Medulla oblongata (tissue), 1 donor: Measurements from ENCODE around the gene NOL4L.

Experiments
- DNase-seq: peaks from one replicate; pipeline ENCODE4 v3.0.0-alpha.2; 2015; ENCODE audit errors: extremely low spot score

Gene NOL4L

DNA sequence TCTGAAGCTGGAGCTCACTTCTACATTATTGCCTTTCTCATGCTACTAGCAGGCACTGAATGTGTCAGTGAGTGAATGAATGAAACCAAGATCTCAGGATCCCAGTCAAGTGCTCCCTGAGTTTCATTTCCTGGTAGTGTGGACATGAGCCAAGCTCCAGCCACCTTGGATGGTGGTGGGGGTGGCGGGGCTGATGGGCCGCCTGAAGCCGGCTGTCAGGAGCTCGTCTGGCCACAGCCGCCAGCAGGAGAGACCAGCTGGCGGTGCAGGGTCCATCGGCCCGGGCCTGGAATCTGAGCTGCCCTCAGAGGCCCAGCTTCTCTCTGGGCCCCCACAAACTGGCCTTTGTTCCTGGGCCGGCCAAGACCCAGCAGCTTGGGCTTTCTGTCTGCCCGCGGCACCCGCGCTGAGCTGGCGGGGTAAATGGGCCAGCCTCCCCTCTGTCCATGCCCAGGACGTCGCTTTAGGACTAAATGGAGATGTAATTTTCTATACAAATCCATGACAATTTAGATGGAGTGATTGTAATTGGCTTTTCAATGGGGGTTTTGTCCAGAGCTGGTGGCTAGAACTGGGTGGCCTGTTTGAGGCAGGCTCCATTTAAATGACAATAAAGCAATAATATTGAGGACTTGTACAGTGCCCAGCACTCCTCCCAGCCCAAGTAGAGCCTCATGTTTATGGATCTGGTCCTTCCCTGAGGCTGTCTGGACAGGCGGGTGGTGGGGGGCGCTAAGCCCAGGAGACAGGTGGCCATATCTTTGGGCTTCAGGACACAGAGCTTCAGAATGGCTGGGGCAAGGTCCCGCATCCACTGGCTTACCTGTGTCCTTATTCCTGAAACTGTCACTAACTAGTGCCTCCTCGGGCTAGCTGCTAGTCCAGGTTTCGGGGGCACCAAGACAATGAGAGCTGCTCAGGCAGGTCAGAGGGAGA lies 43.5 kb downstream of the NOL4L start:
- DNase-seq: peak; percentile 73

DNA sequence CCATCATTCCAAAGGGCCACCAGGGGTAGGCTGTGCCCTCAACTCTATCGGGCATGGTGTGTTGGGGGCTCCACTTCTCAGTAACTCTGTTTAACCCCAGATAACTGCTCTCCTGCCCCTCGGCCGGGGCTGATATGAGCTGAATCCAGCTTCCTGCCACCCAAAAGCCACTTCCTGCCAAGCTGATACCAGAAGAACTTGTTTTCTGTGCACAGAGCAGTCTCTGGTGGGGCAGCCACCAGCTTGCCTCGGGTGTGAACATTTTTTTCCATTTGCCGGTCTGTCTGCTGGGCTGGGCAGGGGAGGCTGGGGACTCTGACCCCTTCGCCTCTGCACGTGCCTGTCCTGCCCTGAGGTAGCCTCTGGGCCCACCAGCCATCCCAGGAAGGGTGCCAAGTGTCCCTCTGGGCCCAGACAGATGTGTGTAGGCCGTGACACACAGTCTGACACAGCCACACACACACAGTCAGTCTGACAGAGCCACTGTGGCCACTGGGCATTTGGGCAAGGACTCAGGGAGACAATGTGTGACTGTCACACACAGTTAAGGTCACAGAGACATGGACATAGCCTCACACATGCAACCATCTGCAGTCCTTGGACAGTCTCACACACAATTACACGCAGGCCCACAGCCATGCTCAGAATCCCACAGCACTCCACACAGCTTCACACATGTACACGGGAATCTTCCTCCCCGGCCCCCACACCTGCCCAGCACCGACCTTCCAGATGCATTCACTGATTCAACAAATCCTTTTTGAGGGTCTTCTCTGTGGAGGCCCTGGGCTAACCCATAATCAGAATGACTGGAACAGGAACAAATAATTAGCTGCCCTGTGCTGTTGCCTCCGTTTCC lies 45.1 kb downstream of the NOL4L start:
- no peak for DNase-seq

DNA sequence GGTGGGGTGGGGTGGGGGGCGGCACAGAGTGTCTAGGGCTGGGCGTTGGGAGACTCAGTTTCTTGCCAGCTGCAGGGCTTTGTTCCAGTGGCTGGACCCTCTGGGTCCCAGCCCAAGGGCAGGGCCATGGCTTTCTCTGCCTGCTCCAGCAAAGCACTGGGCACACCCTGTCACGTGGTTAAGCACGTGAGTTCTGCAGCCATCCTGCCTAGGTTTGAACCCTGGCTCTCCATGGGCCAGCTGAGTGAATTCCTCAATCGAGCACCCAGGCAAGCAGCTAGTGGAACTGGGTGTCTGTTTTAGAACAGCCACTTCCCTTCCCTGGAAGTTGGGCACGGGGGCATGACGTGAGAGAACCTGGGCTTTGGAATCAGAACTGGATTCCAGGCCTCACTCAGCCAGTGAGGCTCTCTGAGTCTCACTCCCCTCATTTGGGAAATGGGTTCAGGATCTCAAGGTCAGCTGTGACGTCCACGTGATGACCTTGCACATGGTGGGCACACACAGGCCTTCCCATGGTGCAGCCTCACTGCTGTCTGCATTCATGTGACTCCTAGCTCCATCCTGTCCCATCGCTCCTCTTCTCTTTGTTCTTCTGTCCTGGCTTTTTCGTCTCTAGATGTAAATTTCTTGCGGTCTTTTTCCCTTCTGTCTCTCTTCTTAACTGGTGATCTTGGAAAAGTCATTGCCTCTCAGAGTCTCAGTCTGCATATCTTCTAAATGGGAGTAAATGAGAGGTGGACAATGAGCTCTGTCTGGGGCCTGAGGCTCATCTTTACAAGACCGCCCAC lies 45.9 kb downstream of the NOL4L start:
- no peak for DNase-seq

DNA sequence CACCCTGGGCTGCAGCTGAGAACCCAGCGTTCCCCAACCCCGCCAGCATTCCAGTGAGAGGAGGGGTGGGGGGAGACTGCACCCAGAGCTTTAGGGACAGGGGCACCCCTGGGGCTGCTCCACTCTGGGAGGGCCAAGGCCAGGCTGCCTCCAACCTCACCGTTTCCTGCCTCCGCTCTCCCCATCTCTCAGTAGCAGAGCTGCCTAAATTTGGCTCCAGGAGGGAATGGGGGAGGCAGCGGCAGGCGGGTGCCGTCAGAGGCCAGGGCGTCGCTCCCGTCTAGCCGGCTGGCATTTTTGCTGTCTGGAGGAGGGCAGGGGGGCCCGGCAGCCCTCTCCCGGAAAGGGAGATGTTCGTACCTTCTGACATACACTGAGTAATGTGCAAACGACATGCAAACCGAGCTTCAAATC lies 46.6 kb downstream of the NOL4L start:
- DNase-seq: no peak

DNA sequence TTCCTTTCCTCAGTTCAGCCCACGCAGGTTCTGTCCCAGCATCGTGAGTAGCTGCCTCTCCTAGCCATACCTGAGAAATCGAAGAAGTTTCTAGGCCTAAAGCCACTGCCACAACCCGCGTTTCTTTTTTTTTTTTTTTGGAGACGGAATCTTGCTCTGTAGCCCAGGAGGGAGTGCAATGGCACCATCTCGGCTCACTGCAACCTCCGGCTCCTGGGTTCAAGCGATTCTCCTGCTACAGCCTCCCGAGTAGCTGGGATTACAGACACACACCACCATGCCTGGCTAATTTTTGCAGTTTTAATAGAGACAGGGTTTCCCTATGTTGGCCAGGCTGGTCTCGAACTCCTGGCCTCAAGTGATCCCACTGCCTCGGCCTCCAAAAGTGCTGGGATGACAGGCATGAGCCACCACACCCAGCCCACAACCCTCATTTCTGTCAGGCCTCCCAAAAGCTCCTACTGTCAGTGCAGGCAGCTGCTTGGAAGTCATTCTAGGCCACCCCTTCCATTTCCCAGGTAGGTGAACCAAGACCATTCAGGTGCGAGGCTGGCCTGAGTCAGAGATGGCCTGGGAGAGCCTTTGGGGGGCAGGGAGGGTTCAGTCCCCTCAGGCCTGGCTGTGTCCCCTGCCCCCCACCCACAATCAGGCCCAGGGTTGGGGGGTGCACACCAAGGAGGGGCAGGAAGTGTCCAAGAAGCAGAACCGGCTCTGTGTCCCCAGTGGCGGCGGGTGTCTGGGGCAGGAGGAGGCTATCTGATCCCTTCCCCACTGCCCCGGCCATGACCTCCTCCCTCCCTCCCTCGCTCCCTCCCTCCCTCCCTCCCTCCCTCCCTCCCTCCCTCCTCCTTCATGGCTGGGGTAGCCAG lies 47.2 kb downstream of the NOL4L start:
- DNase-seq: no peak

DNA sequence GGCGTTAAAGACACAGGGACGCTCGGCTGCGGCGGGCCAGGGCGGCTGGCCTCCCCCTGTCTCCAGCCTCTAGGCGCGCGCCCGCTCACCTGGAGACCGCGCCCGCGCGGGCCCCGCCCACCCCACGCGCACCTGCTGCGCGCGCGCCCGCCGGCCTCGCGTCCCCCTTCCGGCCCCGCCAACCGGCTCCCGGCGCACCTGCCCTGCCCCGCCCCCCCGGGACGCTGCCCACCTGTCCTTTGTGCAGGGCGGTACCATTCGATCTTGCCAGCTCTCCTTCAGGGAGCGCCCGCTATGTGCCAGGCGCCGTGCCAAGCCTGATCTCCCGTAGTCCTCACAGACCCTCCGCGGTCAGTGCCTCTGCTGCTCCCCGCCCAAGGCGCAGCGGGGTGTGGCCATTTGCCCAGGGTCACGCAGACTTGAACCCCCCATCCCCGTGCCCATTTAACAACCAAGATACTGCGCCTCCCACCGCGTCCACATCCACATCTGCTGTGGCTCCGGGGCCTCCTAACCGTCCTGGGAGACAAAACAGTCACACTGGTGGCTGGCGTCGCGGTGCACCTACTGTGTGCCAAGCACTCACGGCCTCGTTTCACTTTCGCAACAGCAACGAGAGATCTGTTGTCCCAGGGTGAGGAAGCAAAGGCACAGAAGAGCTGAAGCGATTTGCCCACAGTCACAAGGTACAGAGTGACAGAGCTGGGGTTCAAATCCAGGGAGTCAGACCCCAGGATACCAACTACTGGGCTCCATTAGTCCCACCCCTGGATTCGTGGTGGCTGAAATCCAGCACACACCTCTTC lies 48.1 kb downstream of the NOL4L start:
- peak; percentile 24 for DNase-seq

DNA sequence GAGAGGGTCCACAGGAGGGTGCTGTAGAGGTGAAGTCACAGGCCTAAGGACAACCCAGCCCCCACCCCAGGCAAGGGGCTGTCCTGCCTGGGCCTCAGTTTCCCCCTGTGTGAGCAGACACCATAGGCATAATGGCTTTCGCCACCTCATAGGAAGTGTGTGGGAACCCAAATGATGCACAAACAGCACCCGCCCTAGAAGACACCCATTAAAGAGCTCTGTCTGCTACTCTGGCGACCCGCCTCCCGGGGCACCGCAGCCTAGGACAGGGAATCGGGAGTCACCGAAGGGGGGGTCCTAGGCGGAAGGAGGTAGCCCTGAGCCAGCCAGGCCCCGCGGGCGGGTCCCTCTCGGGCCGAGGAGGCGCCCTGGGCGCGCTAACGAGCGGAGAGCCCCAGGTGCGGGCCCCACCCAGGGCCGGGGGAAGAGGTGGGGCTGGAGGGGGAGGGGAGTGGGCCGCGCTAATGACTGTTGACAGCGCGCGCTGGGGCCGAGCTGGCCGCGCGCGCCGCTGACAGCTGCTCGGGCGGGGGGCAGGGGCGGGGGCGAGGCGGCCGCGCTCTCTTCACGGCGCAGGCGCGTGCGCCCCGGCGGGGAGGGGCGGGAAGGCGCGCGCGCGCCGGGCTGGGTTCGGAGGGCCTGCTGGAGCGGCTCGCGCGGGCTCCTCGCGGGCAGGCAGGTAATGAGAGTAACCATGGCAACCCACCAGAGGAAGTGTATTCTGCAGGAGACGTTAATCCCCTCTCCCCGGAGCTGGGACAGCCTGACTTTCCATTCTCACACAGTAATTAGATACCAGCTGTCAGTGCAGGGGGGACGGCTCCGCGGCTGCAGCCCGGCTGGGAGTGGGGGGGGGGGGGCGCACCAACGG lies 48.9 kb downstream of the NOL4L start:
- peak; percentile 56 for DNase-seq

DNA sequence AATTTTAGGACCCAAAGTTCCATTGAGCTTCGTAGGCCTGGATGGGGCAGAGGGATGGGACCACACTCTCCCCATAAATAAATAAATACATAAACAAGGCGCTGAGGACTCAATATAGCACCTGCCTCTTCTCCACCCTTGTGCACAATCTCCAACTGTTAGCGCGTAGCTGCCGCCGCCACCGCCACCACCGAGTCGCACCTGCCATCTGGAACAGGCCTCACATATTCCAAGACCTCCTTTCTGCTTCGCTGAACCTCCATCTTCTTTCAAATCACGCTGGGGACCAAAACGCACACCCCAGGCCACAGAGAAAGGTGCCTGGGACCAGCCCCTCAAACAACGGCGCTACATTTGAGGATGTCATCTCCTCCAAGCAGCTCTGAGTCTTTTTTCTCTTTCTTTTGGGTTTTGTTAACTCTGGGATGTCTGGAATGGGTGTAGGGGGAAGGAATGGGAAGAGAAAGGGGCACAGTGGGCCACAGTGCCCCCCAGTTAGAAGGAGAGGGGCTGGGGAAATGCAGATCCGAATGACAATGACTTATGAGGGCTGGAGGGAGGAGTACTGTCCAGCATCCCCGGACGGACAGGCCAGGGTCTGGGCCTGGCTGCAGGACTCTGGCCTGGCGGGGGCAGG lies 49.7 kb downstream of the NOL4L start:
- no peak for DNase-seq

DNA sequence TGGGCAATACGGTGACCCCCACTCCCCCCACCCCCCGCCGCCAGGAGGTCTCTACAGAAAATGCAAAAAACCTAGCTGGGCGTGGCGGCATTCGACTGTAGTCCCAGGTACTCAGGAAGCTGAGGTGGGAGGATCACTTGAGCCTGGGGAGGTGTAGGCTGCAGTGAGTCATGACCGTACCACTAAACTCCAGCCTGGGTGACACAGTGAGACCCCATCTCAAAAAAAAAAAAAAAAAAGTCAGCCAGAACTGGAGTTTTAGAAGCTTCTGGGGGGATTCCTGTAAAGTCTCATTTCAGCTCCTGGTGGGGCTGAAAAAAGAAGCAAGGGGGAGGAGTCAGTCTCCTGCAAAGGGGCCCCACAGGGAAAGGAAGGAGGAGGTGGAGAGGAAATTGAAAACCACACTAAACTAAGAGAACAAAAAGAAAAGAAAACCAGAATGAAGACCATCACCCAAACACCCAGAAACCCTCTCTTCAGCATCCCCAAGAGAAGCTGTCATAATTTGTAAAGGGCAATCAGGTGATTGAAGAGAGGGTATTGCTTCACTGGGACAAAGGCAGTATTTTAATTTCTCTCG lies 50.4 kb downstream of the NOL4L start:
- DNase-seq: no peak

DNA sequence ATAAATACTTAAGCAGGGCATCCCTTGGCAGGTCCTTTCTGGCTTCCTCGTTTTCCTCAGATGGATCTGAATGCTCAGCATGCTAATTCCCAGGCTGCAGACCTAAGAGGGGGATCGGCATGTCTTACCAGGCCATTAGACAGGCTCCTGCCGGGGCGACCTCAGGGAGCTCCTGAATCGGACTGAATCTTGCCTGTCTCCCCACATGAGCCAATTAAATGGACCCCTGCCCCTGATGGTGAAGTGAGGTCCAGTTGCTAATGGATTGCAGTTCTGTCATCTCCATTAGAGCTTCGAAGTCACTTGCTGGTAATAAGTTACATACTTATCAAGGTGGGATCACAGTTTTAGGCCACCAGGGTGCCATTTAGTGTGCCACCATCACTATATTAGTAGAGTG lies 51.4 kb downstream of the NOL4L start:
- no peak for DNase-seq

DNA sequence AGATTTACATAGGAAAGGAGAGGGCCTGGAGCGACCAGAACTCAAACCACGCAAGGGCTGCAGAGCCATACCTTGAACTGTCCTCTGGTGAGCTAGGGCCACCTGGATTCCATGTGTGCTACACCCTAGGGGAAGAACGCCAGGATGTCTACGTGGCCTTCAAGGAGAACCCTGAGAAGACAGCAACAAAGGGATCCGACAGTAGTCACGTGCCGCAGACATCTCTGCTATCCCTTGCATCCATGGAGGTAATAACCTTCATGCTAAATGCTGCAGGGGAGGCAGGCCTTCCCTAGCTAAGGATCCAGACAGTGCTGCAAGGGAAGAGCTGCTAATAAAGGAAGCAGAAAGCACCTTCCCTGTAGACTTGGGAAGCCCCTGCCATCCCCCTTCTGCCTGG lies 52.9 kb downstream of the NOL4L start:
- no peak for DNase-seq

DNA sequence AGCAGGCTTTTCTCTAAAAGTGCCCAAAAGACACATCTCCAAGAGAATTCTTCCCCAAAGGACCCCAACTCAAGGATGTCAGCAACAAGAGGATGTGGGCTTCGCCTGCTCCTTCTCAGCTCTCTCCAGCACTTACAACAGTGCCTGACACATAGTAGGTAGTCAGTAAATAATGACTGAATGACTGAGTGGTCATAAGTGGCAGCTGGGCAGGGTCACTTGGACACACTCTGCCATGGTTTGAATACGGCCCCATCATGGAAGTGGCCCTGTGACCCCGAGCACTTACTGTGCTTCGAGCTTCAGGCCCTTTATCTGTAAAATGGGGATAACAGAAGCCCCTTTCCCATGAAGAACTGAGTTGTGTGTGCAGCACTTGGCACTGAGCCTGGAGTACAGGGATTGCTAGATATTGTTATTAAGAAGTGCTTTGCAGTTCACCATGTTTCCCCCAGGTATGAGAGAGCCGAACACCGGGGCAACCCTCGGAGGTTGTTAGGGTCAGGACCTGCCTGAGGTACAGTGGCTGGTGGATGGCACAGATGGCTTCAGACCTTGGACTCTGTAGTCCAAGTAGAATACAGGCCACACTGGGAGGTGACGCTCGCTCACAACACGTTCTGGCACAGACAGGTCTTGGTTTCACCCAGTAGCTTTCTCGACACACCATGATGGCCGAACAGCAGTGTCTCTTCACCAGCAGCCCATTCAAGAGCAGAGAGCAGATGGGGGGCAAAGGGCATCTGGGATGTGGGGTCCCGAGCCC lies 56.0 kb downstream of the NOL4L start:
- DNase-seq: no peak

DNA sequence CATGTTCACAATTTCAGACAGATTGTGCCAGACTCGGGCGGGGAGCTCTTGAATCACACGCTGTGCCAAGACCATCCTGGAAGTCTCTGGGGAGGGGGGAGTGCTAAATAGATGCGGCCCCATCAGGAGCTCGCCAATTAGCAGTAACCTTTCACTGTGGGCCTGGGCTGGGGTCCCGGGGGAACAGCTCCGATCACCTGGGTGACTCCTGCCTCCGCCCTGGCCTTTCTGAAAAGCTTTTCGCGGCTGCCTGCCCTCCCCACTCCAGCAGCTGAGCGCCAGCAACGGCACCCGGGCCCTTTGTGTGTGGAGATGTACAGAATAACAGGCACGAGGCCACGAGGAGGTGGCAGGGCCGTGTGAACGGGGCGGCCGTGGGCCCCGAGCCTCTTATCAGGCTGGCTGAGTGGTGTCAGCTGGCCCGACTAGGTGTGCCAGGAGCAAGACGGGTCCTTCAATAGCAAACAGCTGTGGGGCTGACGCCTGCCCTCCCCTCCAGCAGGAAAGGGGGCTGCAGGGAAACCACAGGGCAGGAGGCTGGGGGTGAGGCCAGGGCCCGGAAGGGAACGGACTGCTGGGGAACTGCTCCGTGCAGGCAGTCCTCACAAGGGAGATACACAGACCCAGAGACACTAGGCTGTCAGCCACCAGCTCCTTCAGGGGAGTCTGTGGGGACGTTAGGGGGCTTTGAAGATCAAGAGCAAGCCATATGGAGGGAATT lies 56.8 kb downstream of the NOL4L start:
- no peak for DNase-seq

DNA sequence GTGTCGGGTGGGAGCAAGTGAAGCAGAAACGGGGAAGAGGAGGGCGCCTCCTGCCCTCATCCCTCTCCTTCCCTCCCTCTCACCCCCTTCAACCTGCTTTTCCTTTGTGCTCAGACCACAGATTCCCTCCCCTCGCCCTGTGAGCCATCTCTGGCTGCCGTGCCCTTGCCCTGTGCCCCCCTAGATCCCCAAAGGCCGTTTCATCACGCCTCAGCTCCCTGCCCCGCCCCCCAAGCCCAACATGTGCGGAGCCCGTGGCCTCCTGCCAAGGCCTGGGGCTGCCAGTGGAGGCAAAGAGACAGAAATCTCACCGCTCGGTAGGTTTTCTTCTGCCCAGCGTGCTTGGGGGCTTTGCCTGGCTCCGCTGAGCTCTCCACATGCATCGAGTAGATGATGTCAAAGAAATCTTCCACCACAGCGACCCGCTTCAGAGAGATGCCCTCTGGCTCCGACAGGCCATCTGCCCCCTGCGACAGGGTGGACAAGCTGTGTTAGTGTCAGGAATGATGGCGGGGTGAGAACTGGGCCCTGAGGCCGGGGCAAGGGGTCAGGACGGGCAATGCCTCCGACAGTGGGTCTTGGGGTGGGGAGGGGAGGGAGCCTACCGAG lies 57.6 kb downstream of the NOL4L start:
- no peak for DNase-seq

DNA sequence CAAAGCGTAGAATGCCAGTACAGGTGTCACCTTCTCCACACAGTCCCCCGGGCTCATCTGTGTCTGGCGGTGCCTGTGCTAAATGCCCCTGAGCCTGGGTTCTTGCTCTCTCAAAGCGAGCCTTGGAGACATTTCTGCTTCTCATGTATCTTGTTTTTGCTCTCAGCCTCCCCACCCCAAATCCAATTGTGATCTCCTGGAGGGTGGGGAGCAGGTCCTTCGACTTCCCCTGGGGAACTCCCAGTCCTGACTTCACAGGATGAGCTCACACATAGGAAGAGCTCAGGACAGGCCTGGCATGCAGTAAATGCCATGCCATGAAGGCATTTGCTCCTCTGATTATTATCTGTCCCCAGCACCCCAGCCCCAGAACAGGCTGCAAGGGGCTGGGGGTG lies 58.1 kb downstream of the NOL4L start:
- DNase-seq: no peak

DNA sequence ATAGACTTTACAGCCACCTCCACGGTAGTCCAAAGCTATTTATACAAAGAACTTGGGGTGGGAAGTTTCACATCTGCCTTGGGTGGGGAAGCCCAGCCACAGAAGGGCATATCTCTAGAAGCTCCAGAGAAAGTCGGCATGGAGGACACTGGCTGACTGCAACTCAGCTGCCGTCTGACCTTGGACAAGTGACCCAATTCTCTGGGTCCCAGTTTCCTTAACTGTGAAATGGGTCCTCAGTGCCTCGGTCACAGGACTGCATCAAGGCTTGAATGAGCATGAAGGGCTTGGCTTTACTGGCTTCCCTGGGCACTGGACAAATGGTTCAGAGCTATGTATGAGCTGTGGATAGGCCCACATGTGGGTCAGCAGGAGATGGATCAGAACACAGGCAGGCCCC lies 58.6 kb downstream of the NOL4L start:
- no peak for DNase-seq
